HL-60 (cell line): ENCODE measurements around the gene NHSL2.

Source experiments
- DNase-seq, 2 experiments: peaks; one replicate each; pipeline ENCODE4 v3.0.0-alpha.2; 2010 to 2020; ENCODE audit warnings: low read depth in 1 of 2, low spot score in 1 of 2
- H3K27ac ChIP-seq: fragments of 250-450 bp; sonication (Bioruptor Pico); replicated peaks from 2 replicates; pipeline ENCODE4 v1.5.1; 2020; ENCODE audit warnings: mild to moderate bottlenecking, moderate library complexity
- H3K27me3 ChIP-seq: fragments of 250-450 bp; sonication (Bioruptor Pico); 2 replicates; pipeline ENCODE4 v1.5.1; 2021; ENCODE audit warnings: mild to moderate bottlenecking, moderate library complexity; ENCODE audit not compliant: insufficient read depth, poor library complexity, severe bottlenecking
- H3K4me3 ChIP-seq: replicated peaks from 2 replicates; pipeline ENCODE4 v1.5.1; 2011; ENCODE audit warnings: mild to moderate bottlenecking, control low read depth, low read length; ENCODE audit not compliant: insufficient read depth
- GABPA ChIP-seq: IDR thresholded peaks from 2 replicates; pipeline ENCODE4 v1.6.1; 2012; ENCODE audit warnings: low read depth
- POLR2AphosphoS5 ChIP-seq: IDR thresholded peaks from 2 replicates; pipeline ENCODE4 v1.6.1; 2012; ENCODE audit warnings: low read depth
- SPI1 ChIP-seq: IDR thresholded peaks from 2 replicates; pipeline ENCODE4 v1.6.1; 2012; ENCODE audit warnings: low read depth, mild to moderate bottlenecking, borderline replicate concordance
- TF ChIP-seq, protein P1 (sequence below): IDR thresholded peaks from one replicate; pipeline ENCODE4 v1.5.1; 2011; ENCODE audit warnings: low read length, control low read depth, inconsistent platforms; ENCODE audit not compliant: insufficient read depth
- TF ChIP-seq, protein P2 (sequence below): IDR thresholded peaks from 2 replicates; pipeline ENCODE4 v1.6.1; 2012; ENCODE audit warnings: low read depth; ENCODE audit not compliant: insufficient replicate concordance

NHSL2 gene

DNA sequence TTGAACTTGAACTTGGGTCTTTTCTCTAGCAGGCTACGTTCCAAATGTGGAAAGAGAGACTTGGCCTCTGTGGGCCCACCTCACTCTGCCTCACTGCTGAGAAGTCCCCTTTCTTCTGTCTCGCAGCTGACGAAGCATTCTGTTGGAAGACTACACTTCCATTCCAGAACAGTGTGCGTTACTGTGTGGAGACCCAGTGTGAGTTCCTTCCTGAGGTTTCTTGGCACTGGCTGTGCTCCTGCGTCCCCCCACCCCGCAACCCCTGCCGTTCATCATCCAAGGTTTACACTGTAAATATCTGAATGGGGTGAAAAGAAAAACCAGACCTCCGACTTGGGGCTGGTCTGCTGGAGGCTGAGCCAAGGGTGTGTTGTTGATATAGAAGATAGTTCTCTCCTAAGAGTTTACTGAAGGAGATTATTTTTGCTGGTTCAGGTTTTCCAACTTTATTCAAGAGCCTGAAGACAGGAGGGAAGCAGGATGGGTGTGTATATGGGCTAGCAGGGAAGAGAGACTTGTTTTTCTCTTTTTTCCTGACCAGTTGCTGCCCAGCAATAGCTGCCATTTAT lies 34.7 kb downstream of the NHSL2 start:
- Histone ChIP-seq H3K4me3 (no peak overlapping the region), H3K27ac (no peak overlapping the region), H3K27me3 (no peaks in the 10 kb centered on the region)
- no peak for DNase-seq
- no peak for TF ChIP-seq POLR2AphosphoS5
- no peak for TF ChIP-seq GABPA
- TF ChIP-seq, protein P1, sequence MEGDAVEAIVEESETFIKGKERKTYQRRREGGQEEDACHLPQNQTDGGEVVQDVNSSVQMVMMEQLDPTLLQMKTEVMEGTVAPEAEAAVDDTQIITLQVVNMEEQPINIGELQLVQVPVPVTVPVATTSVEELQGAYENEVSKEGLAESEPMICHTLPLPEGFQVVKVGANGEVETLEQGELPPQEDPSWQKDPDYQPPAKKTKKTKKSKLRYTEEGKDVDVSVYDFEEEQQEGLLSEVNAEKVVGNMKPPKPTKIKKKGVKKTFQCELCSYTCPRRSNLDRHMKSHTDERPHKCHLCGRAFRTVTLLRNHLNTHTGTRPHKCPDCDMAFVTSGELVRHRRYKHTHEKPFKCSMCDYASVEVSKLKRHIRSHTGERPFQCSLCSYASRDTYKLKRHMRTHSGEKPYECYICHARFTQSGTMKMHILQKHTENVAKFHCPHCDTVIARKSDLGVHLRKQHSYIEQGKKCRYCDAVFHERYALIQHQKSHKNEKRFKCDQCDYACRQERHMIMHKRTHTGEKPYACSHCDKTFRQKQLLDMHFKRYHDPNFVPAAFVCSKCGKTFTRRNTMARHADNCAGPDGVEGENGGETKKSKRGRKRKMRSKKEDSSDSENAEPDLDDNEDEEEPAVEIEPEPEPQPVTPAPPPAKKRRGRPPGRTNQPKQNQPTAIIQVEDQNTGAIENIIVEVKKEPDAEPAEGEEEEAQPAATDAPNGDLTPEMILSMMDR: no peak
- TF ChIP-seq, protein P2, sequence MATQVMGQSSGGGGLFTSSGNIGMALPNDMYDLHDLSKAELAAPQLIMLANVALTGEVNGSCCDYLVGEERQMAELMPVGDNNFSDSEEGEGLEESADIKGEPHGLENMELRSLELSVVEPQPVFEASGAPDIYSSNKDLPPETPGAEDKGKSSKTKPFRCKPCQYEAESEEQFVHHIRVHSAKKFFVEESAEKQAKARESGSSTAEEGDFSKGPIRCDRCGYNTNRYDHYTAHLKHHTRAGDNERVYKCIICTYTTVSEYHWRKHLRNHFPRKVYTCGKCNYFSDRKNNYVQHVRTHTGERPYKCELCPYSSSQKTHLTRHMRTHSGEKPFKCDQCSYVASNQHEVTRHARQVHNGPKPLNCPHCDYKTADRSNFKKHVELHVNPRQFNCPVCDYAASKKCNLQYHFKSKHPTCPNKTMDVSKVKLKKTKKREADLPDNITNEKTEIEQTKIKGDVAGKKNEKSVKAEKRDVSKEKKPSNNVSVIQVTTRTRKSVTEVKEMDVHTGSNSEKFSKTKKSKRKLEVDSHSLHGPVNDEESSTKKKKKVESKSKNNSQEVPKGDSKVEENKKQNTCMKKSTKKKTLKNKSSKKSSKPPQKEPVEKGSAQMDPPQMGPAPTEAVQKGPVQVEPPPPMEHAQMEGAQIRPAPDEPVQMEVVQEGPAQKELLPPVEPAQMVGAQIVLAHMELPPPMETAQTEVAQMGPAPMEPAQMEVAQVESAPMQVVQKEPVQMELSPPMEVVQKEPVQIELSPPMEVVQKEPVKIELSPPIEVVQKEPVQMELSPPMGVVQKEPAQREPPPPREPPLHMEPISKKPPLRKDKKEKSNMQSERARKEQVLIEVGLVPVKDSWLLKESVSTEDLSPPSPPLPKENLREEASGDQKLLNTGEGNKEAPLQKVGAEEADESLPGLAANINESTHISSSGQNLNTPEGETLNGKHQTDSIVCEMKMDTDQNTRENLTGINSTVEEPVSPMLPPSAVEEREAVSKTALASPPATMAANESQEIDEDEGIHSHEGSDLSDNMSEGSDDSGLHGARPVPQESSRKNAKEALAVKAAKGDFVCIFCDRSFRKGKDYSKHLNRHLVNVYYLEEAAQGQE: no peak
- no peak for TF ChIP-seq SPI1

DNA sequence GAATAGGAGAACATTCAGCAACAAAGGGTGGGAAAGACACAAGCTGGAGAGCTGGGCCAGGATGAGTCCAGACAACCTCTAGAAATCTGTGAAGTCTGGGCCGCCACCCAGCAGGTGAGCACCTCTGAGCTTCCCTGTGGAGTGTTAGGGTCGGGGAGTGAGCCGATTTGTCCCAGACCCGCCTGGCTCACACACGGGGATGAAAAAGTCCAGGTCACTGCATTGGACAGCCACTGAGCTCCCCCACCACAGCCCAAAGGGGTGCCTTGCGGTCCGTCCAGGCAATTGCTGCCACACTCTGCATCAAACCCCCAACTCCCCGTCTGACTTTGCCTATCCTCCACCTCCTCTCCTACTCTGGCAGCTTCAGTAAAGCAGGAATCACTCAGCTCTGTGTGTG lies 38.7 kb downstream of the NHSL2 start:
- no peaks in the 10 kb centered on the region for H3K27me3 ChIP-seq
- TF ChIP-seq POLR2AphosphoS5: no peak
- TF ChIP-seq SPI1: no peak
- TF ChIP-seq GABPA: no peak
- TF ChIP-seq, protein P2: no peak
- TF ChIP-seq, protein P1: no peak
- no peak overlapping the region for H3K27ac ChIP-seq

GRCh38 chrX:71949844-71950445 lies 39.3 kb downstream of the NHSL2 start:
- H3K27me3 ChIP-seq: no peaks in the 10 kb centered on the region
- no peak overlapping the region for H3K4me3 ChIP-seq
- H3K27ac ChIP-seq: no peak overlapping the region
- DNase-seq: no peak
- TF ChIP-seq, protein P1: no peak
- TF ChIP-seq, protein P2: no peak
- TF ChIP-seq POLR2AphosphoS5 (no peak), SPI1 (no peak), GABPA (no peak)

More for the DNA sequence above, 38.7 kb downstream of the NHSL2 start:
- no peak overlapping the region for H3K4me3 ChIP-seq
- no peak for DNase-seq
